Measurements from ENCODE around the gene NDUFAF5.

The NDUFAF5 gene

GRCh38 chr20:13783528-13783927 lies 1.3 kb upstream of the NDUFAF5 start:
- peaks cover 11 to 23% of the 10 kb centered on the region in 2 donors for H3K36me3 ChIP-seq (ENCODE audit: control insufficient read depth in 1 of 2, insufficient read depth in 2 of 2, low read length in 2 of 2)
- H3K27ac ChIP-seq (ENCODE audit: low read length), result no peak overlapping the region
- peaks cover 14 to 18% of the 10 kb centered on the region in 2 donors for H3K4me1 ChIP-seq (ENCODE audit: control insufficient read depth in 1 of 2, insufficient read depth in 2 of 2, low read length in 2 of 2)
- no peaks in the 10 kb centered on the region for H3K27me3 ChIP-seq (ENCODE audit: low read depth, low read length)
- peak overlapping the region; percentile 88 to 99 for H3K4me3 ChIP-seq (ENCODE audit: low read depth in 1 of 2, low read length in 2 of 2)
- H3K9me3 ChIP-seq (ENCODE audit: control insufficient read depth in 1 of 2, low read length in 2 of 2), result no peaks in the 10 kb centered on the region

DNA sequence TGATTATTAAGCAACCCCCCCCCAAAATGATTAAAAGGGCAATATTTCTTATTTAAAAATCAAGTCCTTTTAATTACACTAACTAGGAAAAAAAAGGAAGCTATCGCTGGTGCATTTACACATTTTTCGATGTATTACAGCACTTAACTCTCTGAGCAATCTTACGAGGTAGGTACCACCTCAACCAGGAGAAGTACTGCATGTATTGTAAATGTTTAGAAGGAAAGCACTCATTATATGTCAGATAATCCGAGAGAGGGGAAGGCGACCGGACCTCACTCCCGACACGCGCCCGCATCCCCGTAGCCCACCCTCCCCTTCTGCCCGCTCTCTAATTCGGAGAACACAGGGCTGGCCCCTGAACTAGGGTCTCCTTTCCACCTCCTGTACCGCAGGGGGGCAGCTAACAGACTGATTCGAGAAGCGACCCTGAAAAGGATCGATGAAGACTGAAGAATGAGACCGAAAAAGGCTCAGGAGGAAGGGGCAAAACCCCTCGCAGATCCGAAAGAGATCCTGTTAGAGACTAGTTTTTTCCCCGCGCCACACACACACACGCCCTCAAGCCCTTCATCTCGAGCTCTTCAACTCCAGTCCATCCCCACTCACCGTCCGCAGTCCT lies 446 bp upstream of the NDUFAF5 start:
- Histone ChIP-seq H3K27me3 (ENCODE audit: low read depth, low read length) (no peaks in the 10 kb centered on the region), H3K4me3 (ENCODE audit: low read depth in 1 of 2, low read length in 2 of 2) (peak overlapping the region; percentile 88 to 99), H3K27ac (ENCODE audit: low read length) (peak overlapping the region; percentile 77), H3K9me3 (ENCODE audit: control insufficient read depth in 1 of 2, low read length in 2 of 2) (no peaks in the 10 kb centered on the region), H3K4me1 (ENCODE audit: control insufficient read depth in 1 of 2, insufficient read depth in 2 of 2, low read length in 2 of 2) (peaks cover 14 to 18% of the 10 kb centered on the region in 2 donors), H3K36me3 (ENCODE audit: control insufficient read depth in 1 of 2, insufficient read depth in 2 of 2, low read length in 2 of 2) (peaks cover 11 to 24% of the 10 kb centered on the region in 2 donors)

DNA sequence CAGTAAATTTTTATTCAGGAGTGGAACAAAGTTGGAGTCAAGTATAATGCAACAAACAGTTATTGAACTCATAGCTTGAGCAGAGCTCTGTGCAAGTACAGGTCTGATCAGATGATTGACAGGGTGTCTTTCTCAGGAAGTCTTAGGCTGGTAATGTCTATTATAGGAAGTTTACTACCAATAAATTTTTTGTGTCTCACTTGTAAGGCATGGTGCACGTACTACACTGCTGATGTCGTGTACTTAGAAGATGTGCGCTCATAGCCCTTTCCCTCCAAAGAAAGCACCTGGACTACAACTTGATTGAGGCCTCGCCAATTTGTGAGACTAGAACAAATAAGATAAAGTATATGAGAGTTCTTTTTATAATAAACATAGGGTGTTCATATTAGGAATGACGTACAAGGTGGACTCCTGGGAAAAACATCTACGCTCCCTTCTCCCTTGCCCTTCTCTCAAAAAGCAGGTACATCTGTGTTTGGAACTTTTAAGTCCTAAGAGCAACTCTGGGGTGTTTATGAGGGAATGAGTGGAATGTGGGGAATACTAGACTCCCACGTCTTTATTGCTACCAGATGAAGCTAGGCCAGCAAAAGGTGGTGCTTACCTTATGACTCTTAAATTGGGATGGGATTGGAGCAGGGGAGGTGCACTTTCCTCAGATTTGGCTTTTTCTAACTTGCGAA lies 1.5 kb downstream of the NDUFAF5 start:
- Histone ChIP-seq H3K4me3 (ENCODE audit: low read depth in 1 of 2, low read length in 2 of 2) (peak overlapping the region; percentile 88 to 99), H3K4me1 (ENCODE audit: control insufficient read depth in 1 of 2, insufficient read depth in 2 of 2, low read length in 2 of 2) (peaks cover 14 to 20% of the 10 kb centered on the region in 2 donors), H3K27me3 (ENCODE audit: low read depth, low read length) (no peaks in the 10 kb centered on the region), H3K36me3 (ENCODE audit: control insufficient read depth in 1 of 2, insufficient read depth in 2 of 2, low read length in 2 of 2) (peaks cover 22 to 28% of the 10 kb centered on the region in 2 donors), H3K27ac (ENCODE audit: low read length) (peak overlapping the region; percentile 20), H3K9me3 (ENCODE audit: control insufficient read depth in 1 of 2, low read length in 2 of 2) (no peaks in the 10 kb centered on the region)

DNA sequence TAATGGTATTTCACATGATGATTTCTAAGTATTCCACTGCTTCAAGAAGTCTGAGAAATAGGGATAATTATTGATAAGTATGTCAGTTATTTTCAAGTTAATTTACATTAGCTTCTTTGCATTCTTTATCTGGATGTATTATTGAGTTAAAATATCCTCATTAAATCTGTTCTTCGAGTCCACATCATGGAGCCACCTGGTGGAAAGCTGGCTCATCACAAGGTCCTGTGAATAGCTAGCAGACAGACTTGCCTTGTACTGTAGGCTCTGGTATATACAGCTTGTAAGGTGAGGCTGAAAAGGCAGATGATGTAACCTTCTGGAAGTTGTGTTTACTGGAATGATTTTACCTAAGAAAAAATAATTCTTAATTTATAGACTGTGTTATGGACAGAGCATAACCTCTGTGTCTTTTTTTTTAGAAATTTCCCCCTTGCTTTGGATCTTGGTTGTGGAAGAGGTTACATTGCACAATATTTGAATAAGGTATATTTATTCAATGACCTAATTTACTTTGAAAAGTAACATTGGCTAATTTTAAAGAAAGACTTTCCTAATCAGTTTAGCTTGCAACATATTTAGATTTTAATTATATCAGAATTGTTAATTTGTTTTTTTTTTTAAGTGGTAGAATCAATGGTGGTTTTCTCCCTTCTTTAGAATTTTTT lies 3.5 kb downstream of the NDUFAF5 start:
- no peak overlapping the region for H3K27ac ChIP-seq (ENCODE audit: low read length)
- no peaks in the 10 kb centered on the region for H3K9me3 ChIP-seq (ENCODE audit: control insufficient read depth in 1 of 2, low read length in 2 of 2)
- no peak overlapping the region for H3K4me3 ChIP-seq (ENCODE audit: low read depth in 1 of 2, low read length in 2 of 2)
- H3K4me1 ChIP-seq (ENCODE audit: control insufficient read depth in 1 of 2, insufficient read depth in 2 of 2, low read length in 2 of 2), result peaks cover 14 to 30% of the 10 kb centered on the region in 2 donors
- peaks cover 34 to 40% of the 10 kb centered on the region in 2 donors for H3K36me3 ChIP-seq (ENCODE audit: control insufficient read depth in 1 of 2, insufficient read depth in 2 of 2, low read length in 2 of 2)
- H3K27me3 ChIP-seq (ENCODE audit: low read depth, low read length), result no peaks in the 10 kb centered on the region

GRCh38 chr20:13790708-13791107 lies 5.9 kb downstream of the NDUFAF5 start:
- H3K27me3 ChIP-seq (ENCODE audit: low read depth, low read length), result no peaks in the 10 kb centered on the region
- no peaks in the 10 kb centered on the region for H3K9me3 ChIP-seq (ENCODE audit: control insufficient read depth in 1 of 2, low read length in 2 of 2)
- H3K4me1 ChIP-seq (ENCODE audit: control insufficient read depth in 1 of 2, insufficient read depth in 2 of 2, low read length in 2 of 2), result peaks cover 9 to 20% of the 10 kb centered on the region in 2 donors
- peaks cover 55 to 60% of the 10 kb centered on the region in 2 donors for H3K36me3 ChIP-seq (ENCODE audit: control insufficient read depth in 1 of 2, insufficient read depth in 2 of 2, low read length in 2 of 2)
- no peak overlapping the region for H3K27ac ChIP-seq (ENCODE audit: low read length)
- H3K4me3 ChIP-seq (ENCODE audit: low read depth in 1 of 2, low read length in 2 of 2), result no peak overlapping the region

DNA sequence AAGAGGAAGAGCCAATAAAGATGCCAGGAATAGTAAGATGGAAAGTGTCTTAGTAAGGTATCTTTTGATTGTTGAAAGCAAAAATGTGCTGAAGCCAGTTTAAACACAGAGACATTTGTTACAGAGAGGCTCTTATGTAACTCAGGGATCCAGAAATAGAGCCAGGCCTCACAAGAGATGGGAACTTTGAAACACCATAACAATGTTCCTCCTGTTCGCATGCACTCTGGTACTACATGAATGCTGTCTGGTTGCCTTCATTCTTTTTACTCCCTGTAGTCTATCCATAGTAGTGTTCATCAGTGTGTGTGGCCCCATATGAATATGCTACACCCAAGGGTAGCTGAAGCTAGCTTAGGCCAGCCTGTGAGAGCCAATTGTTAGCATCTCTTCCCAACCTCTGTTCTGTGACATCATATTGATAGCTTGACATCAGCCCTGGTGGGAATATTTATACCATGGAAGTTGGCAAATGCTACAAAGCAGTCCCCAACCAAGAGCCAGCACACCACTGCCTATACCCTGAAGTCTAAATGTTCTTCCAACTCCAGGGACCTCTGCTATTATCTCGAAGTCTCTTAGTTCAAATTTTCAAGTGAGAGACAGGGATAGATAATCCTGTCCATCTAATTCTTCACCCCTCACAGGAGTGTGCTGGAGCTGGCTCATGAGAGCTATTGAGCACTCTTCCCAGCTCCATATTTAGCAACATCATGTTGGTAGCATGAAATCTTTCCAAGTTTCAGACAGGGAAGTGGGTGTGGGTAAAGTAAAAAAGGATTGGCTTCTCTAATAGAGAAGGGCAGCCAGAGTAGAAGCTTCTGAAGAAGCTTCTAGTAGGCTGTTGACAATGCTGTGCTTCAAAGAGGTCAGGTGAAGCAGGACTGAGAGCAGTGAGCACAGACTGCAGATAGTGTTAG lies 7.0 kb downstream of the NDUFAF5 start:
- Histone ChIP-seq H3K36me3 (ENCODE audit: control insufficient read depth in 1 of 2, insufficient read depth in 2 of 2, low read length in 2 of 2) (peaks cover 61 to 71% of the 10 kb centered on the region in 2 donors), H3K4me3 (ENCODE audit: low read depth in 1 of 2, low read length in 2 of 2) (no peak overlapping the region), H3K27me3 (ENCODE audit: low read depth, low read length) (no peaks in the 10 kb centered on the region), H3K4me1 (ENCODE audit: control insufficient read depth in 1 of 2, insufficient read depth in 2 of 2, low read length in 2 of 2) (peaks cover 0 to 12% of the 10 kb centered on the region in 2 donors), H3K27ac (ENCODE audit: low read length) (no peak overlapping the region), H3K9me3 (ENCODE audit: control insufficient read depth in 1 of 2, low read length in 2 of 2) (no peaks in the 10 kb centered on the region)

GRCh38 chr20:13793001-13793400 lies 8.2 kb downstream of the NDUFAF5 start:
- no peak overlapping the region for H3K4me3 ChIP-seq (ENCODE audit: low read depth in 1 of 2, low read length in 2 of 2)
- no peaks in the 10 kb centered on the region for H3K27me3 ChIP-seq (ENCODE audit: low read depth, low read length)
- no peaks in the 10 kb centered on the region for H3K9me3 ChIP-seq (ENCODE audit: control insufficient read depth in 1 of 2, low read length in 2 of 2)
- H3K36me3 ChIP-seq (ENCODE audit: control insufficient read depth in 1 of 2, insufficient read depth in 2 of 2, low read length in 2 of 2), result peaks cover 58 to 80% of the 10 kb centered on the region in 2 donors
- H3K27ac ChIP-seq (ENCODE audit: low read length), result no peak overlapping the region
- H3K4me1 ChIP-seq (ENCODE audit: control insufficient read depth in 1 of 2, insufficient read depth in 2 of 2, low read length in 2 of 2), result peaks cover 0 to 12% of the 10 kb centered on the region in 2 donors

DNA sequence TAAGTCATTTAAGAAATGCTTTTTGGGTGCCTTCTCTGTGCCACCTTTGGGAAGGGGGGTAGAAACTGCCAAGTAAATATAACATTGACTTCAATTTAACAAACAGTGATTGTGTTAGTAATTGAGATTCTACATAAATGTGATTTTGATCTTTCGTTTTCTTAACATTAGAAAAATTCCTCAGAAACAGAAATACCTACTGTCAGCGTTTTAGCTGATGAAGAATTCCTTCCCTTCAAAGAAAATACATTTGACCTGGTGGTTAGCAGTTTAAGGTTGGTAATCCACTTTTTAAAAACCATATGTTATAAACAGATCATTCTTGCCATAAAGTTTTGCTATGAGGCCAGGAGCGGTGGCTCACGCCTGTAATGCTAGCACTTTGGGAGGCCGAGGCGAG lies 9.8 kb downstream of the NDUFAF5 start:
- no peaks in the 10 kb centered on the region for H3K9me3 ChIP-seq (ENCODE audit: control insufficient read depth in 1 of 2, low read length in 2 of 2)
- H3K27ac ChIP-seq (ENCODE audit: low read length), result no peak overlapping the region
- no peaks in the 10 kb centered on the region for H3K27me3 ChIP-seq (ENCODE audit: low read depth, low read length)
- peaks cover 66 to 89% of the 10 kb centered on the region in 2 donors for H3K36me3 ChIP-seq (ENCODE audit: control insufficient read depth in 1 of 2, insufficient read depth in 2 of 2, low read length in 2 of 2)
- no peak overlapping the region for H3K4me3 ChIP-seq (ENCODE audit: low read depth in 1 of 2, low read length in 2 of 2)
- H3K4me1 ChIP-seq (ENCODE audit: control insufficient read depth in 1 of 2, insufficient read depth in 2 of 2, low read length in 2 of 2), result peaks cover 0 to 13% of the 10 kb centered on the region in 2 donors

- peaks cover 0 to 15% of the 10 kb centered on the region in 2 donors for H3K4me1 ChIP-seq (ENCODE audit: control insufficient read depth in 1 of 2, insufficient read depth in 2 of 2, low read length in 2 of 2)
- H3K9me3 ChIP-seq (ENCODE audit: control insufficient read depth in 1 of 2, low read length in 2 of 2), result no peaks in the 10 kb centered on the region
- peaks cover 53 to 74% of the 10 kb centered on the region in 2 donors for H3K36me3 ChIP-seq (ENCODE audit: control insufficient read depth in 1 of 2, insufficient read depth in 2 of 2, low read length in 2 of 2)
- no peaks in the 10 kb centered on the region for H3K27me3 ChIP-seq (ENCODE audit: low read depth, low read length)
- H3K27ac ChIP-seq (ENCODE audit: low read length), result no peak overlapping the region
- H3K4me3 ChIP-seq (ENCODE audit: low read depth in 1 of 2, low read length in 2 of 2), result no peak overlapping the region
Measured at GRCh38 chr20:13799040-13799439, 14.2 kb downstream of the NDUFAF5 start.

DNA sequence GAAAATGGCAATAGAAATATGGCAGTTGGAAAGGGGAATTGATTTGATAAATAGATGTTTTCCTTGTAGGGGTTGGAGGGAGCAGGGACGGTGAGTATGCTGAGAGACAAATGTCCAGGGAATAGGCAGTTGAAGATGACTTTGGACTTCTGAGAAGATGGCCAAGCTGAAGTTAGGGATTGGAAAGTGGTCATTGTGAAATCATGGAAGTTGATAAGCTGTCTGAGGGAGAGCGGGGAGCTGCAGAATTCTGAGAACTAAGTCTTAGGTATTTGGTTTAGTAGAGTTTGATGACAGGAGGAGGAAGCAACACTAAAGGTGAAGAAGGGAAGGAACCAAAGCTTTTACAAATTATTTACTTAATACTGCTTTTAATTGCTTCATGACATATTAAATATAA lies 15.1 kb downstream of the NDUFAF5 start:
- Histone ChIP-seq H3K27ac (ENCODE audit: low read length) (no peak overlapping the region), H3K36me3 (ENCODE audit: control insufficient read depth in 1 of 2, insufficient read depth in 2 of 2, low read length in 2 of 2) (peaks cover 49 to 69% of the 10 kb centered on the region in 2 donors), H3K27me3 (ENCODE audit: low read depth, low read length) (no peaks in the 10 kb centered on the region), H3K4me3 (ENCODE audit: low read depth in 1 of 2, low read length in 2 of 2) (no peak overlapping the region), H3K4me1 (ENCODE audit: control insufficient read depth in 1 of 2, insufficient read depth in 2 of 2, low read length in 2 of 2) (peaks cover 0 to 15% of the 10 kb centered on the region in 2 donors), H3K9me3 (ENCODE audit: control insufficient read depth in 1 of 2, low read length in 2 of 2) (no peaks in the 10 kb centered on the region)

Data from muscle layer of duodenum (tissue), 2 donors.